SK-N-SH treated with all-trans-retinoic acid at 6 μM for 48 hours (cell line): ENCODE data around the gene MYH13.

Experiments
- ATAC-seq: fragments of 200-7000 bp; cut with Tn5 transposase; 3 replicates; pipeline ENCODE4 v1.9.1; 2020; ENCODE audit warnings: mild to moderate bottlenecking, moderate library complexity
- BACH2 ChIP-seq: fragments of 250-450 bp; sonication (Bioruptor Pico); IDR thresholded peaks from 2 replicates; pipeline ENCODE4 v1.9.0; 2021; ENCODE audit warnings: mild to moderate bottlenecking, borderline replicate concordance
- GLIS3 ChIP-seq: fragments of 250-450 bp; sonication (Bioruptor Pico); IDR thresholded peaks from 2 replicates; pipeline ENCODE4 v1.5.0; 2020; ENCODE audit warnings: mild to moderate bottlenecking, moderate library complexity
- ISL1 ChIP-seq: fragments of 250-450 bp; sonication (Bioruptor Pico); IDR thresholded peaks from 2 replicates; pipeline ENCODE4 v2.1.2; 2022; ENCODE audit warnings: mild to moderate bottlenecking, moderate library complexity
- OSR1 ChIP-seq: fragments of 250-450 bp; sonication (Bioruptor Pico); IDR thresholded peaks from 2 replicates; pipeline ENCODE4 v1.8.0; 2022; ENCODE audit warnings: moderate library complexity, mild to moderate bottlenecking, inconsistent platforms
- PPARA ChIP-seq: fragments of 250-450 bp; sonication (Bioruptor Pico); IDR thresholded peaks from 2 replicates; pipeline ENCODE4 v1.5.0; 2020; ENCODE audit warnings: mild to moderate bottlenecking, borderline replicate concordance
- RARB ChIP-seq: fragments of 250-450 bp; sonication (Bioruptor Pico); IDR thresholded peaks from 2 replicates; pipeline ENCODE4 v1.8.0; 2021; ENCODE audit warnings: mild to moderate bottlenecking, moderate library complexity
- SNAI2 ChIP-seq: fragments of 250-450 bp; sonication (Bioruptor Pico); IDR thresholded peaks from 2 replicates; pipeline ENCODE4 v1.5.0; 2020; ENCODE audit warnings: mild to moderate bottlenecking, moderate library complexity
- TCF4 ChIP-seq: fragments of 250-450 bp; sonication (Bioruptor Pico); IDR thresholded peaks from 2 replicates; pipeline ENCODE4 v1.8.0; 2021; ENCODE audit warnings: mild to moderate bottlenecking, moderate library complexity, borderline replicate concordance
- TOX ChIP-seq: fragments of 250-450 bp; sonication (Bioruptor Pico); IDR thresholded peaks from 2 replicates; pipeline ENCODE4 v1.8.0; 2021; ENCODE audit warnings: mild to moderate bottlenecking, moderate library complexity, borderline replicate concordance
- ZC3H10 ChIP-seq: fragments of 250-450 bp; sonication (Bioruptor Pico); IDR thresholded peaks from 2 replicates; pipeline ENCODE4 v1.5.1; 2021; ENCODE audit warnings: mild to moderate bottlenecking, moderate library complexity
- ZFP3 ChIP-seq: fragments of 250-450 bp; sonication (Bioruptor Pico); IDR thresholded peaks from 2 replicates; pipeline ENCODE4 v1.5.0; 2020; ENCODE audit warnings: mild to moderate bottlenecking, moderate library complexity
- ZNF565 ChIP-seq: fragments of 450-650 bp; formaldehyde crosslinking; conservative IDR thresholded peaks from 2 replicates; pipeline ENCODE4 v1.5.0; 2020; ENCODE audit warnings: low read depth, mild to moderate bottlenecking, moderate library complexity
- ZNF70 ChIP-seq: fragments of 450-650 bp; formaldehyde crosslinking; IDR thresholded peaks from 2 replicates; pipeline ENCODE4 v1.5.0; 2020; ENCODE audit warnings: mild to moderate bottlenecking, moderate library complexity
- ZNF8 ChIP-seq: fragments of 450-650 bp; formaldehyde crosslinking; IDR thresholded peaks from 2 replicates; pipeline ENCODE4 v1.5.0; 2020; ENCODE audit warnings: mild to moderate bottlenecking, moderate library complexity
- TF ChIP-seq, protein P1 (sequence below): fragments of 250-450 bp; sonication (Bioruptor Pico); IDR thresholded peaks from 2 replicates; pipeline ENCODE4 v1.5.0; 2020; ENCODE audit warnings: mild to moderate bottlenecking, moderate library complexity
- TF ChIP-seq, protein P2 (sequence below): fragments of 250-450 bp; sonication (Bioruptor Pico); IDR thresholded peaks from 2 replicates; pipeline ENCODE4 v1.8.0; 2021; ENCODE audit warnings: low read depth, mild to moderate bottlenecking, moderate library complexity, borderline replicate concordance
- TF ChIP-seq, protein P3 (sequence below): fragments of 250-450 bp; sonication (Bioruptor Pico); IDR thresholded peaks from 2 replicates; pipeline ENCODE4 v1.5.1; 2020; ENCODE audit warnings: low read depth, mild to moderate bottlenecking, moderate library complexity
- TF ChIP-seq, protein P4 (sequence below): fragments of 250-450 bp; sonication (Bioruptor Pico); IDR thresholded peaks from 2 replicates; pipeline ENCODE4 v1.8.0; 2020; ENCODE audit warnings: mild to moderate bottlenecking, moderate library complexity, borderline replicate concordance

MYH13 gene

DNA sequence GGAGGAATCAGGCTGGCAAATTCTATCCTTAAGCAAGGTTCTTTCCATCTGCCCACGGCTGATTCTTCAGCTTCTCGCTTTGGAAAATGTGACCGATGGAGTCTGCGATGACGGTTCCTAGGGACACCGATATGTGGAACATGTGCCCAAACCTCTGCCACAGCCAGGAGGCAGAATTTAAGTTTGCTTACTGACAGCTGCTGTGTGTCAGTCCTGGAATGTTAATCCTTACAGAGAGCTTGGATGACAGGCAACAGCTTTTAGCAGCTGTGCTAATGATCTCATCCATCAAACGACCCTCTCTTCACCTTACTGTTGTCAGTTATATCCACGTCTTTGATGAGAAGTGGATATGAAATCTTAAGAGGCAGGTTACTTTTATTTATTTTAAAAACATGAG, 11.4 kb upstream of the MYH13 start (continued):
- TF ChIP-seq, protein P1, sequence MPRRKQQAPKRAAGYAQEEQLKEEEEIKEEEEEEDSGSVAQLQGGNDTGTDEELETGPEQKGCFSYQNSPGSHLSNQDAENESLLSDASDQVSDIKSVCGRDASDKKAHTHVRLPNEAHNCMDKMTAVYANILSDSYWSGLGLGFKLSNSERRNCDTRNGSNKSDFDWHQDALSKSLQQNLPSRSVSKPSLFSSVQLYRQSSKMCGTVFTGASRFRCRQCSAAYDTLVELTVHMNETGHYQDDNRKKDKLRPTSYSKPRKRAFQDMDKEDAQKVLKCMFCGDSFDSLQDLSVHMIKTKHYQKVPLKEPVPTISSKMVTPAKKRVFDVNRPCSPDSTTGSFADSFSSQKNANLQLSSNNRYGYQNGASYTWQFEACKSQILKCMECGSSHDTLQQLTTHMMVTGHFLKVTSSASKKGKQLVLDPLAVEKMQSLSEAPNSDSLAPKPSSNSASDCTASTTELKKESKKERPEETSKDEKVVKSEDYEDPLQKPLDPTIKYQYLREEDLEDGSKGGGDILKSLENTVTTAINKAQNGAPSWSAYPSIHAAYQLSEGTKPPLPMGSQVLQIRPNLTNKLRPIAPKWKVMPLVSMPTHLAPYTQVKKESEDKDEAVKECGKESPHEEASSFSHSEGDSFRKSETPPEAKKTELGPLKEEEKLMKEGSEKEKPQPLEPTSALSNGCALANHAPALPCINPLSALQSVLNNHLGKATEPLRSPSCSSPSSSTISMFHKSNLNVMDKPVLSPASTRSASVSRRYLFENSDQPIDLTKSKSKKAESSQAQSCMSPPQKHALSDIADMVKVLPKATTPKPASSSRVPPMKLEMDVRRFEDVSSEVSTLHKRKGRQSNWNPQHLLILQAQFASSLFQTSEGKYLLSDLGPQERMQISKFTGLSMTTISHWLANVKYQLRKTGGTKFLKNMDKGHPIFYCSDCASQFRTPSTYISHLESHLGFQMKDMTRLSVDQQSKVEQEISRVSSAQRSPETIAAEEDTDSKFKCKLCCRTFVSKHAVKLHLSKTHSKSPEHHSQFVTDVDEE: no peak
- TF ChIP-seq ZFP3: no peak

DNA sequence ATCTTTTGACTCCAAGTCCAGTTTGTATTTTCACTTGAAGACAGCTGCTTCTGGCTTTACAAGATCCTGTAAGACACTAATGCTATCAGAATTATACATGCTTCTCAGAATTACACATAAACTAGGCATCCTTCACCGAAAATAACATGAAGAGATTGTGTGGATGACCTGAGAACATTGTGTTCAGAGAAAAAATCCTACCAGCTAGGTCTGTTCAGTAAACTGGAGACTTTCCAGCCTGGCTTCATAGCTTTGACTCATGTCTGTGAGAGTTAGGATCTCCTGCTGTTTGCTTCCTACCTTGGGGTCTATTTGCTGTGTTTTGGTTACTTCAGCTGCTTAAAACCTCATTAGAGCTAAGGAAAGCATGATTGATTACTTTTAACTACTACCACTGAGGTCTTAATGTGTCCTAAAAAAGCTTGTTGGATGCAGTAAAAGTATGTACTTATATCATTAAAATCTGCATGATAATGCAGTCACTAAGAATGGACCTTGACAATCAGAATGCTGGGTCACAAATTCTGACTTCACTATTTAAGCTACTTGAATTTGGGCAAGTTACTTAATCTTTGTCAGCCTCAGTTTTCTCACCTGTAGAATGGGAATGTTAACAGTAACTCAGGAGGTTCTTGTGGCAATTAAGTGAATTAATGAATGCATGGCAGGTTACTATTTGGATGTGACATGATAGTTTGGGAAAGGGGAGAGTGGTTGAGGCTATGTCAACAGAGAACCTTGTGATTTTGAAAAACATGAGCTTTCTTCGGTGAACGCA, 8.0 kb upstream of the MYH13 start:
- TF ChIP-seq TCF4 (CRISPR knock-in tag): no peak
- TF ChIP-seq ZNF8: no peak
- TF ChIP-seq PPARA (CRISPR knock-in tag): no peak
- TF ChIP-seq TOX: no peak
- no peak for TF ChIP-seq ZNF565

DNA sequence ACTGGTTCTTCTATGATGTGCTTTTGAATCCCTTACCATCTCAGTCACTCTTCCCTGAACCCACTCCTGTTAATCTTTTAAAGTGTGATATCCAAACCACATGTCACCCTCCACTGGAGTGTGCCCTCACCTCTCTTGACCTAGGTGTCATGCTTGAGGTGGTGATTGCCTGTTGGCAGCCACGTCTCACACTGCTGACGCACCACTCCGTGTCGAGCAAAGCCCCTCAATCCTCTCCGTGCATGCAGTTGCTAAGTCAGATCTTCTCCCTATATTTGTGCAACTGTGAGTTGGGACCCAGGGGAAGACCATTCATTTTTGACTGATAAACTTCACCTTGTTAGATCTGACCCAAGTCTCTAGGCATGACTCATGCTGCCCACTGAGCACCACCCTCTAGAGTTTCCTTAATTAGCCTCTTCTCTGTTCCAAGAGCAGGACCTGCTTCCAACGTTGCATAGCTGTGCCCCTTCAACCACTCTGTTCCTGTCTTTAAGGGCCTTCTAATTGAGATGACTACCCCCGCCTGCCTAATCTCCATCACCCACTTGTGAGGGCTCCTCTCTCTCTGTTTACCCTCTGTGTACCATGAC, 2.7 kb downstream of the MYH13 start:
- ATAC-seq: no peak
- TF ChIP-seq, protein P2, sequence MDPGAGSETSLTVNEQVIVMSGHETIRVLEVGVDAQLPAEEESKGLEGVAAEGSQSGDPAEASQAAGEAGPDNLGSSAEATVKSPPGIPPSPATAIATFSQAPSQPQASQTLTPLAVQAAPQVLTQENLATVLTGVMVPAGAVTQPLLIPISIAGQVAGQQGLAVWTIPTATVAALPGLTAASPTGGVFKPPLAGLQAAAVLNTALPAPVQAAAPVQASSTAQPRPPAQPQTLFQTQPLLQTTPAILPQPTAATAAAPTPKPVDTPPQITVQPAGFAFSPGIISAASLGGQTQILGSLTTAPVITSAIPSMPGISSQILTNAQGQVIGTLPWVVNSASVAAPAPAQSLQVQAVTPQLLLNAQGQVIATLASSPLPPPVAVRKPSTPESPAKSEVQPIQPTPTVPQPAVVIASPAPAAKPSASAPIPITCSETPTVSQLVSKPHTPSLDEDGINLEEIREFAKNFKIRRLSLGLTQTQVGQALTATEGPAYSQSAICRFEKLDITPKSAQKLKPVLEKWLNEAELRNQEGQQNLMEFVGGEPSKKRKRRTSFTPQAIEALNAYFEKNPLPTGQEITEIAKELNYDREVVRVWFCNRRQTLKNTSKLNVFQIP (CRISPR knock-in tag): no peak
- TF ChIP-seq OSR1 (CRISPR knock-in tag): no peak
- no peak for TF ChIP-seq ISL1 (CRISPR knock-in tag)
- TF ChIP-seq ZNF8: no peak

More for the DNA sequence above, 8.0 kb upstream of the MYH13 start:
- ATAC-seq: no peak

DNA sequence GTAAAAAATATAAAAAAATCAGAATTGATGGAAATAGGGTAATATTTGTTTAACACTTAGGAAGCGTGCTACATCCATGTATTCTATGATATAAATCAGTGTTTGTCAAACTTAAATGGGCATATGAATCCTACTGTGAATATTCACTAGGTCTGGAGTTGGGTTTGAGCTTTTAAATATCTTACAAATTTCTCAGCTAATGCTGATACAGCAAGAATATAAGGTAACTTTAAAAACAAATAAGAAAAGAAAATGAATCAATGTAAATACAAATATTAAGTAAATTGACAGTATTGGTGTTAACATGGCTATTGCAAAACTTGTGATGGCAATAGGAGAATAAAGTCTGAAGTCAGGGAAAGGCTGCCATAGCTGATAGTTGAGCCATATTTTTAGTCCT, 3.6 kb downstream of the MYH13 start:
- ATAC-seq: no peak
- TF ChIP-seq, protein P3, sequence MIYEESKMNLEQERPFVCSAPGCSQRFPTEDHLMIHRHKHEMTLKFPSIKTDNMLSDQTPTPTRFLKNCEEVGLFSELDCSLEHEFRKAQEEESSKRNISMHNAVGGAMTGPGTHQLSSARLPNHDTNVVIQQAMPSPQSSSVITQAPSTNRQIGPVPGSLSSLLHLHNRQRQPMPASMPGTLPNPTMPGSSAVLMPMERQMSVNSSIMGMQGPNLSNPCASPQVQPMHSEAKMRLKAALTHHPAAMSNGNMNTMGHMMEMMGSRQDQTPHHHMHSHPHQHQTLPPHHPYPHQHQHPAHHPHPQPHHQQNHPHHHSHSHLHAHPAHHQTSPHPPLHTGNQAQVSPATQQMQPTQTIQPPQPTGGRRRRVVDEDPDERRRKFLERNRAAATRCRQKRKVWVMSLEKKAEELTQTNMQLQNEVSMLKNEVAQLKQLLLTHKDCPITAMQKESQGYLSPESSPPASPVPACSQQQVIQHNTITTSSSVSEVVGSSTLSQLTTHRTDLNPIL (CRISPR knock-in tag): no peak
- no peak for TF ChIP-seq GLIS3 (CRISPR knock-in tag)
- TF ChIP-seq PPARA (CRISPR knock-in tag): no peak
- TF ChIP-seq ZNF565: no peak
- no peak for TF ChIP-seq RARB
- no peak for TF ChIP-seq BACH2 (CRISPR knock-in tag)
- no peak for TF ChIP-seq ZNF70 (CRISPR knock-in tag)
- TF ChIP-seq TOX: no peak
- TF ChIP-seq ZFP3: no peak
- TF ChIP-seq ZC3H10 (CRISPR knock-in tag): no peak
- TF ChIP-seq, protein P1: no peak
- no peak for TF ChIP-seq SNAI2 (CRISPR knock-in tag)

DNA sequence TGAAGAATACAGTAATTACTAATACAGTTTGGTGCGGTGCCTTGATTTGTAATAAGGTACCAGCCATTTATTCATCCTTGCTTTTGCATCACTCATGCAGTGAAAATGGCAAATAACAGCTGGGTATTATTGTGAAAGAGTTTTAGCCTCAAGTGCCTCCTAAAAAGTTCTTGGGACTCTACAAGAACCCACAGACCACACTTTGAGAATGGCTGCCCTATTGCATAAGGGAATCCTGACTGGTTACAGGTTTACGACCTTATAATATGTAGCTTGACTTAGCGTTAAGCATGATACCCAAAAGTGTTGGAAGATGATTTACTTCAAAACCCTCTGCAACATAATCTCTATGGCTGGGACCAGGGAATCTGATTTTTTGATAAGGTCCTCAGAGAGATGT, 4.2 kb downstream of the MYH13 start:
- TF ChIP-seq, protein P2 (CRISPR knock-in tag): no peak
- TF ChIP-seq, protein P3 (CRISPR knock-in tag): no peak
- TF ChIP-seq, protein P4, sequence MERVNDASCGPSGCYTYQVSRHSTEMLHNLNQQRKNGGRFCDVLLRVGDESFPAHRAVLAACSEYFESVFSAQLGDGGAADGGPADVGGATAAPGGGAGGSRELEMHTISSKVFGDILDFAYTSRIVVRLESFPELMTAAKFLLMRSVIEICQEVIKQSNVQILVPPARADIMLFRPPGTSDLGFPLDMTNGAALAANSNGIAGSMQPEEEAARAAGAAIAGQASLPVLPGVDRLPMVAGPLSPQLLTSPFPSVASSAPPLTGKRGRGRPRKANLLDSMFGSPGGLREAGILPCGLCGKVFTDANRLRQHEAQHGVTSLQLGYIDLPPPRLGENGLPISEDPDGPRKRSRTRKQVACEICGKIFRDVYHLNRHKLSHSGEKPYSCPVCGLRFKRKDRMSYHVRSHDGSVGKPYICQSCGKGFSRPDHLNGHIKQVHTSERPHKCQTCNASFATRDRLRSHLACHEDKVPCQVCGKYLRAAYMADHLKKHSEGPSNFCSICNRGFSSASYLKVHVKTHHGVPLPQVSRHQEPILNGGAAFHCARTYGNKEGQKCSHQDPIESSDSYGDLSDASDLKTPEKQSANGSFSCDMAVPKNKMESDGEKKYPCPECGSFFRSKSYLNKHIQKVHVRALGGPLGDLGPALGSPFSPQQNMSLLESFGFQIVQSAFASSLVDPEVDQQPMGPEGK: no peak
- no peak for TF ChIP-seq ZNF565
- no peak for ATAC-seq
